ENCODE measurements around the gene HLA-B. TPM values are rescaled to one million over a fixed set of nuclear protein-coding genes. Genes with fewer than 3 reads are reported as not detected.
"Not testable (repeated sequence)": the region's sequence is repeated elsewhere in the genome, so short reads cannot be mapped to it uniquely, and the experiment has no call there.

Gene HLA-B
- not detected in 2 replicates for total RNA-seq (2014; rRNA removed; shearing (Covaris generic))

DNA sequence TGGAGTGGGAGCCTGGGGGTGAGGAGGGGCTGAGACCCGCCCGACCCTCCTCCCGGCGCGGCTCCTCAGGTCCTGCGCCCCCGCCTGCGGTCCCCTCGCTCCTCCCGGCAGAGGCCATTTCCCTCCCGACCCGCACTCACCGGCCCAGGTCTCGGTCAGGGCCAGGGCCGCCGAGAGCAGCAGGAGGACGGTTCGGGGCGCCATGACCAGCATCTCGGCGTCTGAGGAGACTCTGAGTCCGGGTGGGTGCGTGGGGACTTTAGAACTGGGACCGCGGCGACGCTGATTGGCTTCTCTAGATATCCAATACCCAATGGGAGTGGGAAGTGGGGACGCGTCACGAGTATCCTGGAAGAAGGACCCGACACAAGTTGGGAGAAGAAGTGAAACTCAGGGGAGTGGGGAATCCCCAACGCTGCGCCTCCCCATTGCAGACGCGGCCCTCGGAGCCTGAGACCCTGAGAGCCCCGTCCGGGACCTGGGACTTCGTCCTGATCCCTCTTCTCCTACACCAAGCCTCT lies at the start of gene HLA-B:
HLA-B (minus strand) TSS at position 234 of the 521 bp plus-strand sequence; CDS start at position 213, 21 bp downstream.
- H3K36me3 ChIP-seq, result no peaks in the 10 kb centered on the region
- H3K9me3 ChIP-seq (replicated peaks), result no peaks in the 10 kb centered on the region
- H3K4me1 ChIP-seq, result no peaks in the 10 kb centered on the region
- no peaks in the 10 kb centered on the region for H3K27me3 ChIP-seq
- no peak within 1 kb of the TSS for H3K4me3 ChIP-seq
- H3K27ac ChIP-seq, result no peak within 1 kb of the TSS
- DNase-seq, result no peak

DNA sequence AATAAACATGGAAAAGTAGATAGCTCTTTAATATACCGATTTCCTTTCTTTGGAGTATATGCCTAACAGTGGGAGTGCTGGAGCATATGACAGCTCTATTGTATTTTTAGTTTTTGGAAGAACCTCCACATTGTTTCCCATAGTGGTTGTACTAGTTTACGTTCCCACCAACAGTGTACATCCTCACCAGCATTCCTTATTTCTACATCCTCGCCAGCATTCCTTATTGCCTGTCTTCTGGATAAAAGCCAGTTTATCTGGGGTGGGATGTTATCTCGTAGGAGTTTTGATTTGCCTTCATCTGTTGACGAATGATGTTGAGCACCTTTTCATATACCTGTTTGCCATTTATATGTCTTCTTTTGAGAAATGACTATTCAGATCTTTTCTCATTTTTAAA lies 49.0 kb upstream of the HLA-B start:
- Histone ChIP-seq H3K27me3 (no peaks in the 10 kb centered on the region), H3K4me3 (no peak overlapping the region), H3K36me3 (no peaks in the 10 kb centered on the region), H3K9me3 (replicated peaks) (no peaks in the 10 kb centered on the region), H3K4me1 (peaks cover 13% of the 10 kb centered on the region), H3K27ac (no peak overlapping the region)
- no peak for DNase-seq

DNA sequence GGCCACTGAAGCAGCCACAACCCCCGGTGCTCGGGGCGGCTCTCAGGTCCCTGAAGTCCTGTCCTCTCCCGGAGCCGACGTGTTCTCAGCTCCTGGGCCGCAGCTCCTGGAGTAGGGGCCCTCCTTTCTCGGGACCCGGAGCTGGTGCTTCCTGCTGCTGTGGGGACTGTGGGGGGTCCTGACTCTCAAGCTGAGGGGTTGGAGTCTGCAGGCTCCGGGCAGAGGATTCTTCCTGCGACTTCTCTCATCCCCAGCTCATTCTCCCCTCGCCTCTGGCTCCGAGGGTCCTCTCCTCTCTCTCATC lies 47.0 kb upstream of the HLA-B start:
- H3K36me3 ChIP-seq; DNase-seq; H3K9me3 ChIP-seq (replicated peaks); H3K27ac ChIP-seq; H3K27me3 ChIP-seq: not testable (repeated sequence)
- Histone ChIP-seq H3K4me3 (peak overlapping the region; percentile 95), H3K4me1 (peaks cover 13% of the 10 kb centered on the region)

DNA sequence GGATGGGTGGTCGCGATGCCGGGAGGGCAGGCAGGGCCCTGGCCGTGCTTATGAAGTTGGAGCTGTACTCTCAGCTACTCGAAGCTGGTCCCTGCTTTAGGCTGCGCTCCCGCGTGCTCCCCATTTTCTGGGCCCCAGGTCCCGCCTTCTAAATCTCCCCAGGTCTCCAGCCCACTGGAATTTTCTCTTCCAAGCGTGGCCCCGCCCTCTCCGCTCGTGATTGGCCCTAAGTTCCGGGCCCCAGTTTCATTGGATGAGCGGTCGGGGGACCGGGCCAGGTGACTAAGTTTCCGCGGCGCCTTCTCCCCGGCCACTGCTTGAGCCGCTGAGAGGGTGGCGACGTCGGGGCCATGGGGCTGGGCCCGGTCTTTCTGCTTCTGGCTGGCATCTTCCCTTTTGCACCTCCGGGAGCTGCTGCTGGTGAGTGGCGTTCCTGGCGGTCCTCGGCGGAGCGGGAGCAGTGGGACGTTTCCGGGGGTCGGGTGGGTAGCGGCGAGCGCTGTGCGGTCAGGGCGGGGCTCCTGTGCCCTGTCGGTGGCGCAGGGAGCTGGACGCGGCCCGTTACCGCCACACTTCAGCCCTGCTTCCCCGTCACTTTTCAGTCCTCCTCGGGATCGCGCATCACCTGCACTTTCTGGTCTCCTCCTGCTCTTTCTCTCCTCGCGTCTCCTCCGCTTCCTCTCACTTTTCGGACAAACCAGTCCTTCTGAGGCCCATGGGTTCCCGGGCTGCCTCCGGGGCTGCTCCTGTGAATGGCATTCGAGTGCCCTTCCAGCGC lies 46.5 kb upstream of the HLA-B start, which contains the start of gene MICA:
MICA (plus strand) TSS at position 313 of the 778 bp plus-strand sequence; CDS start at position 351, 38 bp downstream.
- H3K27ac ChIP-seq, result peak within 1 kb of the TSS; percentile 83; the same call in 1 of the 2 replicates
- no peaks in the 10 kb centered on the region for H3K27me3 ChIP-seq
- DNase-seq, result peak; percentile 82 to 87
- peak within 1 kb of the TSS; percentile 95 for H3K4me3 ChIP-seq
- no peaks in the 10 kb centered on the region for H3K9me3 ChIP-seq (replicated peaks)
- peaks cover 13% of the 10 kb centered on the region for H3K4me1 ChIP-seq
- no peaks in the 10 kb centered on the region for H3K36me3 ChIP-seq

DNA sequence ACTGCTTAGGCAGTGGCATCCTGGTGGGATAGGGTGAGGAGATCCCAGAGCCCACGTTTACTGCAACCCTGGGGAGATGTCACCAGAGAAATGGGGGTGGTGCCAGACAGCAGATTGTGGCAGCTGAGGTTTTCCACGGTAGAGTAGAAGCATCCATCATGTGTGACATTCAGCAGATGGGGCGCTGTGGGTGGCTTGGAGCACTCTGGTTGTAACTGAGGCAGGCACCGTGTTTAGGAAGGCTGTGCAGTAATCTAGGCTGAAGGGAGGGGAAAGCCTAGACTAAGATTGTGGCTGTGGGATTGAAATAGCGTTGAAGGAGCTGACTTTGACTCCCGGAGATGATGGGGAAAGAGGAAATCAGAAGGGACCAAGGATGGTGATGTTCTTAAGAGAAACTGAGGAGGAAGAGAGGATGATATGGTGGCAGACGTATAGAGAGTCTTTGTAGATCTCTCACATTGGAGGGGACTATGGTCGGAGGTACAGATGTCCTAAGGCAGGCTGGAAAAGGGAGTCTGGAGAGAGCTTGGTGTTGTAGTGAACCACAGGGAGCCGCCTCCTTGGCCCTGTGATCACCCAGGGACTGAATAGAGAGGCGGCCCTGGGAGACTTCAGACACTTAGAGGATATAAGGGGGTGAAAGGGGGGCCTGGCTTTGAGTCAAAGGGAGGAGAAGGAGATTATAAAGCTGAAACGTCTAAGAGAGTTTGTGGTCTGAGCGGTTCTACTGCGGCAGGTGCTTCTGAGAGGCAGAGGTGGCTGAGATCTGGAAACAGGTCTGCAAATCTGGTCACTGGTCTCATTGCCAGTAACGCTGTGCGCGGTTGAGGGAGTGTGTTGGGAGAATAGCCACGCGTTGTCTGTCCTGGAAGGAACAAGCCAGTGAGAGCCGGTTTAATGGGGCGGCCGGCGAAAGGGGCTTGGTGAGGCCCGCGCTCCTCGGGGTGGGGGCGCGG lies 45.6 kb upstream of the HLA-B start:
- peak; percentile 35 to 53 for DNase-seq
- H3K27ac ChIP-seq, result peak overlapping the region; percentile 83; the same call in 1 of the 2 replicates
- H3K4me3 ChIP-seq, result peak overlapping the region; percentile 95
- H3K27me3 ChIP-seq, result no peaks in the 10 kb centered on the region
- H3K4me1 ChIP-seq, result peaks cover 7% of the 10 kb centered on the region
- H3K9me3 ChIP-seq (replicated peaks), result no peaks in the 10 kb centered on the region
- no peaks in the 10 kb centered on the region for H3K36me3 ChIP-seq

DNA sequence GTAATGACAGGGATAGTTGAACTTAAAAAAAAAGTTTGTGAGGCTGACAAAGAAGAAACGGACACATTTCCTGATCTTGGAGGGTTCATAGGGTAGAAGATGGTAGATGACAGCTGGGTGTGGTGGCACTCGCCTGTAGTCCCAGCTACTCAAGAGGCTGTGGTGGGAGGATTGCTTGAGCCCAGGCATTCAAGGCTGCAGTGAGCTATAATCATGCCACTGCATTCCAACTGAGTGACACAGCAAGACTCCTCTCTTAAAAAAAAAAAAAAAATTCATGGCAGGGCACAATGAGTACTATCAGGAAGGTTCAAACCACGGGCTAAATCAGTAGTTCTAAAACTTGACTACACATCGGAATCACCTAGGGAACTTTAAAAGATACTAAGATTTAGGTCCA lies 44.4 kb upstream of the HLA-B start:
- Histone ChIP-seq H3K4me3 (peak overlapping the region; percentile 95), H3K27ac (peak overlapping the region; percentile 83), H3K36me3 (no peaks in the 10 kb centered on the region), H3K9me3 (replicated peaks) (no peaks in the 10 kb centered on the region), H3K27me3 (no peaks in the 10 kb centered on the region), H3K4me1 (peaks cover 5% of the 10 kb centered on the region; the same call in 1 of the 2 replicates)
- peak; percentile 50 to 68 for DNase-seq

DNA sequence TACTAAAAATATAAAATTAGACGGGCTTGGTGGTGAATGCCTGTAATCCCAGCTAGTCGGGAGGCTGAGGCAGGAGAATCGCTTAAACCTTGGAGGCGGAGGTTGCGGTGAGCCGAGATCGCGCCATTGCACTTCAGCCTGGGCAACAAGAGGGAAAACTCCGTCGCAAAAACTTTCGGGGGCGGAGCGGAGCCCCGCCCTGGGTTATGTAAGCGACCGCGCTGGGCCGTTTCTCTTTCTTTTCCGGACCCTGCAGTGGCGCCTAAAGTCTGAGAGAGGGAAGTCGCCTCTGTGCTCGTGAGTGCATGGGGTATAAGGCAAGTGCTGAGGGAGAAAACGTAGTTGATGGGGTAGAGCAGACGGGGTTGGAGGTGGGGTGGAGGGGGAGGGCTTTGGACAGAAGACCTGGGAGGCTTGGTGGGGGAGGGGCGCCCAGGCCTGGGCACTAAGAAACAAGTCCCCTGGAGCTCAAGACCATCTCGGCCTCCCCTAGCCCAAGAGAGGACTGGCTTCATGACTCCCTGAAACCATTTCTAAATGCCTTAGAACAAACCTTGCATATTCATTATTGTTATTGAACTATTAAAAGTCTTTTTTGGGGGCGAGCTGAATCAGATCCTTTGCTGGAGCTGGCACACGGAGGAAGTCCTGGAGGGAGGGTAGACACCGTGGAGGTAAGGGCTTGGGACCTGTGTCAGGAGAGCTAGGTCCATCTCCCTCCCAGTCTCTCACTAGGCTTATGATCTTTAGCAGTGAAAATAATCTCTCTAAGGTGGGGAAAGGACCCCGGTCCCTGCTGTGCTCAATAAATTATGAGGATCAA lies 43.7 kb upstream of the HLA-B start:
- Histone ChIP-seq H3K27ac (peak overlapping the region; percentile 83), H3K27me3 (no peaks in the 10 kb centered on the region), H3K4me1 (peaks cover 5% of the 10 kb centered on the region; the same call in 1 of the 2 replicates), H3K36me3 (no peaks in the 10 kb centered on the region), H3K4me3 (peak overlapping the region; percentile 95), H3K9me3 (replicated peaks) (no peaks in the 10 kb centered on the region)
- DNase-seq, result peak; percentile 68 to 78

DNA sequence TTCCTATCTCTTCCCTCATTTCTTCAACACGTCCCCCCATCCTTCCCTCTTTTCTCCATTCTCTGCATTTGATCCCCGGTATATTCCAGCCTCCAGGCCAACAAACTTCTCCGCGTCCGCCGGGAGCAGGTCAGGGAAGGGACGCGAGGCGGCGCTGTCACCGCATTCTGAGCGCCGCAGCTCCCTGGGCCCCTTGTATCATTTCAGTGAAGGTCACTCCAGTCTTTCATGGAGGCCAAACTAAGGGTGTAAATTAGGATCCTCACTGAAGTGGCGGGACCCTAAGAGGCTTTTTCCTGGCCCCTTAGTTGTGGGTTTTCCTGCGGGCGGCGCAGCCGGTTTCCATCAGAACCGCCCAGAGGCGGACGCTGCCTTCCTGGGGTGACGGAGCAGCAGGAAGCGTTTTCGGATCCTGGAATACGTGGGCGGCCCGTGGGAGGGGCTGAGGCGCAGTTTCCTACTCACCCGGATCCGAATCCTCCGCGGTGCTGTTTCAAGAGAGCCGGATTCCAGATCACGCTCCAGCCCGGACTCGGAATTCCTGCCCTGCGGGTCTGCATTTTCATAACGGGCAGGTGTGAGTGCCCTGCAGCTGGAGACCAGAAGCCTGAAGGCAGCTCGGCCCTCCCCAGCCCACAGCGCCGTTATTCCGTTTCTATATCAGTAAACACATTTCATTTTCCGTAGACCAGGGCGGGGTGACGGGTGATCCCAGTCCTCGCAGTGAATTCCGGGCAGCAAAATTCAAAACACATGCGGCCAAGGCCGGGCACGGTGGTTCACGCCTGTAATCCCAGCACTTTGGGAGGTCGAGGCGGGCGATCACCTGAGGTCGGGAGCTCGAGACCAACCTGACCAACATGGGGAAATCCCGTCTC lies 42.8 kb upstream of the HLA-B start:
- peak overlapping the region; percentile 95 for H3K4me3 ChIP-seq
- H3K27ac ChIP-seq, result peak overlapping the region; percentile 83
- no peaks in the 10 kb centered on the region for H3K36me3 ChIP-seq
- H3K4me1 ChIP-seq, result peaks cover 5% of the 10 kb centered on the region; the same call in 1 of the 2 replicates
- H3K27me3 ChIP-seq, result no peaks in the 10 kb centered on the region
- no peaks in the 10 kb centered on the region for H3K9me3 ChIP-seq (replicated peaks)
- peak; percentile 82 to 84 for DNase-seq

DNA sequence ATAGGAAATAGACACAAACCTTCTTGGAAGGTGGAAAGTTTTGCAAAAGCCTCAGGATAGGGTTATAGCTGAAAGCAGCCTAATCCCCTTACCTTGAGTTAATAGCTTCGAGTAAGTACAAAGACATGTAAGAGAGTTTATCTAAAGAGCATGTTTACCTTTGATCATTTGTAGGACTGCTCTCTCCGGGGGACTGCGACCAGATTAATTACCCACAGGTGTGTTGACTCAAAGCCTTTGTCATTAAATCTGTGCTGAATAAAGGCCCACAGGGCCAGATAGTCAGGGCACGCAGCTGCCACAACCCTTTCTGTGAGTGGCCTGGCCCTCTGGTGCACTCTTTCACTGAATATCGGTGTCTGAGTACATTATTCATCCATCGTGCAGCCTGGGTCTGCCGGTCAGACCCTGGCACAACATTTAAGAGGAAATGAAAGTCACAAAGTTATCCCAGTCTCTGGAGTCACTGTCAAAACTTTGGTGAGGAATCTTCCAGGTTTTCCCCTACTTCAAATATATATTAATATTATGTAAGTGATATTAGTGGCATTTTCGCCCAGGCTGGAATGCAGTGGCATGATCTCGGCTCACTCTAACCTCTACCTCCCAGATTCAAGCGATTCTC lies 41.0 kb upstream of the HLA-B start:
- Histone ChIP-seq H3K4me1 (peaks cover 5% of the 10 kb centered on the region; the same call in 1 of the 2 replicates), H3K9me3 (replicated peaks) (no peaks in the 10 kb centered on the region), H3K4me3 (no peak overlapping the region), H3K36me3 (no peaks in the 10 kb centered on the region), H3K27me3 (no peaks in the 10 kb centered on the region), H3K27ac (no peak overlapping the region)
- no peak for DNase-seq

DNA sequence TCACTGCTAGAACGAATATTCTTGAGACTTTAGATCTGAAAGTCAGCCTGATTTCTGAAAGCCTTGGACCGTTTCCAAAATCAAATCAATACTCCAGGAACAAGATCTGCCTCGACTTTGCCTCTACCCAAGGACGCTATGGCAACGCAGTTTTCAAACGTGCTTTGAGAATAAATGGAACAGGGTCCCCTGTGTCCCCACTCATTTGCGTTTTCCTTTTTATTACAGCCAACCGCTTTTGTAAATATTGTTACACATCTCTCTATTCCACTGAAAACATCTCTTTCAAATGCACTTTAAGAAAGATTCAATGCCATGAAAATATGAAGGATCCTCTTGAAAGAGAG lies 40.1 kb upstream of the HLA-B start:
- H3K36me3 ChIP-seq; H3K4me3 ChIP-seq; H3K27me3 ChIP-seq; H3K4me1 ChIP-seq; H3K27ac ChIP-seq; DNase-seq; H3K9me3 ChIP-seq (replicated peaks): not testable (repeated sequence)

DNA sequence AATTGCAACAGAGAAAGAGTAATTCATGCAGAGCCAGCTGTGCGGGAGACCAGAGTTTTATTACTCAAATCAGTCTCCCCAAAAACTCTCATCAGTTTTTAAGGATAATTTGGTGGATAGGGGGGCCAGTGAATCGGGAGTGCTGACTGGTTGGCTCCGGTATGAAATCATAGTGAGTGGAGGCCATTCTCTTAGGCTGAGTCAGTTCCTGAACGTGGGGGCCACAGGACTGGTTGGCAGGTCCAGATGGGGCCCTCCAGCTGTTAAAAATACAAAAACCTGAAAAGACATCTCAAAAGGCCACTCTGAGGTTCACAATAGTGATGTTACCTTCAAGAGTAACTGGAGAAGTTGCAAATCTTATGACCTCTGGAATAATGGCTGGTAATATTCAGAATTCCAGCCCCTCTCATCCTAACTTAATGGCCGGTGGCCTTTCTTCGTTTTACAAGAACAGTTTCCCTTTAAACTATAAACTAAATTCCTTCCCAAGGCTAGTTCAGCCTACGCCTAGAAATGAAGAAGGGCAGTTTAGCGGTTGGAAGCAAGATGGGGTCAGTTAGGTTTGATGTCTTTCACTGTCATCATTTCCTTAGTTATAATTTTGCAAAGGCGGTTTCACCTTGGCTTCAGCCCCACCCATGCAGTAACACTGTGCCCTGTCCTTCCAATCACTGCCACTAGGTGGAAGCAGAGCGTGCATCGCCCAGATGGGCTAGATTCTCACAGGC lies 39.6 kb upstream of the HLA-B start:
- no peak overlapping the region for H3K27ac ChIP-seq

DNA sequence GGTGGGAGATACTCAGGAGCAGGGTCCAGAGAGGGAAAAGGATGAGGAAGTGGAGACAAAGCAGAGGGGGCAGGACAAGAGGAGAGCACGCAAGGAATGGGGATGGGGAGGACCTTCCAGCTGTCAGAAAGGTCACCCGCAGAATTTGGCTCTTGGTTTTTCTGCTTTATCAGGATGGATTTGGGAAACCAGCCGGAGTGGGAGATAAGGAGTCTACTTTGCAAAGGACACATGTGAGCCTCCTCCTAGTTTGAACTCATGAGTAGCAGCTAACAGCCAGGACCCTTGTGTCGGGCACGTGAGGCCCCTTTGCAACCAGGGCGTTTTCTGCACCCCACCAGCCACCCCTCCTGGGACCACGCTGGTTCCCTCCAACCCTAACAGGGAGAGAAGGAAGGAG lies 38.9 kb upstream of the HLA-B start:
- no peak for DNase-seq
- Histone ChIP-seq H3K36me3 (no peaks in the 10 kb centered on the region), H3K27ac (no peak overlapping the region), H3K9me3 (replicated peaks) (no peaks in the 10 kb centered on the region), H3K27me3 (no peaks in the 10 kb centered on the region), H3K4me3 (no peak overlapping the region), H3K4me1 (no peaks in the 10 kb centered on the region)

More for the DNA sequence above, 39.6 kb upstream of the HLA-B start:
- H3K27me3 ChIP-seq, result no peaks in the 10 kb centered on the region
- peaks cover 1% of the 10 kb centered on the region; the same call in 1 of the 2 replicates for H3K4me1 ChIP-seq
- peak; percentile 55 to 81 for DNase-seq
- H3K4me3 ChIP-seq, result no peak overlapping the region
- H3K36me3 ChIP-seq, result no peaks in the 10 kb centered on the region
- no peaks in the 10 kb centered on the region for H3K9me3 ChIP-seq (replicated peaks)
